Skeletal muscle satellite cell (primary cell): ENCODE measurements around the gene COMP.

ENCODE experiments used
- H3K27me3 ChIP-seq: 2 replicates; pipeline ENCODE4 v1.7.0; 2013; ENCODE audit warnings: low read length; ENCODE audit not compliant: control insufficient read depth, insufficient read depth
- H3K36me3 ChIP-seq: 2 replicates; pipeline ENCODE4 v1.7.0; 2013; ENCODE audit warnings: mild to moderate bottlenecking, control low read depth, low read length; ENCODE audit not compliant: insufficient read depth
- H3K4me1 ChIP-seq: 2 replicates; pipeline ENCODE4 v1.7.0; 2013; ENCODE audit warnings: low read length; ENCODE audit not compliant: control insufficient read depth, insufficient read depth
- H3K4me2 ChIP-seq: 2 replicates; pipeline ENCODE4 v1.7.0; 2013; ENCODE audit warnings: mild to moderate bottlenecking, low read length
- H3K4me3 ChIP-seq: 2 replicates; pipeline ENCODE4 v1.7.0; 2013; ENCODE audit warnings: low read length
- H3K9ac ChIP-seq: 2 replicates; pipeline ENCODE4 v1.7.0; 2013; ENCODE audit warnings: mild to moderate bottlenecking, low read depth, low read length, moderate library complexity
- H3K9me3 ChIP-seq: replicated peaks from 2 replicates; pipeline ENCODE4 v1.7.0; 2013; ENCODE audit warnings: mild to moderate bottlenecking, control low read depth, low read length

The COMP gene

DNA sequence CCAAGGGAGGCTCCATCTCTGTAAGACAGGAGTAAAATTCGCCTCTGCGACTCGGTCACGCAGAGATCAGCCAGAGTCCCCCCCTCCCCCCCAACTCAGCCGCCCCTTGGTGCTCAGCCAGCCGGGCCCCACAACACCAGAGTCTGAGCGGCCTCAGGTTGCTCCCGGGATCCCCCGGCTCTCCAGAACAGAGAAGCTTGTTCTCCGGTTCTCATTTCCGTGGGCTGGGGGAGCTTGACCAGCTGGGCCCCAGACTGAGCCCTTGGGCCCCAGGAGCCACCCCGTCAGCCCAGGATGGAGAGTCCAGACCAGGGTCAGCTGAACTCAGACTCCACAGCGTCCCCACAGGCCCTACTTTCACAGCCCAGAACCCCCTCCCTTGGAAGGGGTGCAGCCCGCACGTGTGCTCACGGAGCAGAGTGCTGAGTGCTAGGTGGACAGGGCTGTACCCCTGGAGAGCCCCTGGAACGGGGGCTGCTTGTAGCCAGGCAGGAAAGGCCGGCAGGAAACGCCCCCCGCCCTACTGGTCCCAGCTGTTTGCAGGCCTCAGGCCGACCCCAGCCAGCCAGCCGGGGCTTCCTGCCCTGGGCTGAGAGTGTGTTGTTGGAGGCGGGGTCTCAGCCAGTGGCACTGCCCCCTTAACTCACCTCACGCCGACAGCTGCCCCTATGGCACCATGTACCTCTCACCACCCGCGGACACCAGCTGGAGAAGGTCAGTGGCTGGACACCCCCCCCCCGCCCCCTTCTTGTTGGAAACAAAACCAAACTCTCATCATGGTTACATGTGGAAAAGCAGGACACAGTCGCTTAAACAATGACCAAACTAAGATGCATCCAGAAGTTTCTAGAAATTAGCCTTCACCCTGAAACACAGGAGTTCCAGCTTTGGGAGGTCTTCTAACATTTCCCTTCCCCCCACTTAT, 44.4 kb downstream of the COMP start:
- Histone ChIP-seq H3K4me1 (no peaks in the 10 kb centered on the region), H3K9ac (no peak overlapping the region), H3K9me3 (no peaks in the 10 kb centered on the region), H3K36me3 (peaks cover 9% of the 10 kb centered on the region), H3K4me3 (no peak overlapping the region), H3K4me2 (no peak overlapping the region), H3K27me3 (no peaks in the 10 kb centered on the region)

DNA sequence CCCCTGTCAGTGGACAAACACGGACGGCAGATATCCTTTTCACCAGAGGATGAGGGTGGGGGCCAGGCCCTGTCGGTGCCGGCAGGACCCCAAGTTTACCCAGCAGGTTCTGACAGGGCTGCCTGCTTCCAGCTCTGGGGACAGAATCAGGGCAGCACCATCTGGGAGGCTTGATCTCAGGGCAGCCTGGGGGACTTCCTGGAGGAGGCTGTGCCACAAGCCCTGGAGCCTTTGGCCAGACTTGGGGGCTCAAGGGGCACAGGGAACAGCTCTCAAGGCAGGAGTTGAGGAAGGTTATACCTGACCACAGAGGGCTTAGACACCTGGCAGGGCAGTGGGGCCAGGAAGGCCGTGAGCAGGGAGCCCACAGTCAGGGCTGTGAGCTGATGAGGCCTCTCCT, 45.2 kb downstream of the COMP start:
- Histone ChIP-seq H3K9ac (no peak overlapping the region), H3K36me3 (peaks cover 9% of the 10 kb centered on the region), H3K9me3 (no peaks in the 10 kb centered on the region), H3K4me1 (no peaks in the 10 kb centered on the region), H3K27me3 (no peaks in the 10 kb centered on the region), H3K4me3 (no peak overlapping the region), H3K4me2 (no peak overlapping the region)

DNA sequence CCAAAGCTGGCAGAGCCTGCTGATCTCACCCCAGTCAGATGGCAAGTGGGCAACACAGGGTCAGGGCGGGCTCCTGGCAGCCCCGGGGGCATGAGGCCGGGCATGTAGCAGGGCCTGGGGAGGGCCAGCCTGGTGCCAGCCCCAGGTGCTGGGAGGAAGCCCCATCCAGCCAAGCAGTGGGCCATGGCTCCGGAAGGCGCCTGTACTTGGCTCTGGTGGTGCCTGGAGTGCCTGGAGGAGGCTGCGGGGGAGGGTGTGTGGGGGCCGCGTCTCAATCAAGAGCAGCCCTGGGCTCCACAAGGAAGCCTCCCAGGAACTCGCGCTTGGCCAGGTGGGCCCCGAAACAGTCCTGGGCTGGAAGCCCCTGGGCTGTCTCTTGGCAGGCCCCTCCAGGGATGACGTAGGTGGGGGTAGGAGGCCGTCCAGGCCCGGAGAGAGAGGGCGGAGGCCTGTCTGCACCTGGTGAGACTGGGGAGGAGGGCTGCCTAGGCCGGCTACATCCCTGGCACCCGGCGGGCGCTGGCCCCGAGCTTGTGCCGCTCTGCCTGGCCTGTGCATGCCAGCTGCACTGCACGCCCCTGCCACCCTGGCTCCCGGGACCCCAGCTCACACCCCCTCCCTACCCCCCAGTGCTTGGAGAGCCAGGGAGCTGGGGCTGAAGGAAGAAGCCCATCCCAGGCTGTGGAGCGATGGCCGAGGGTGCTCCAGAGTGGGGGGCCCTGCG, 45.9 kb downstream of the COMP start:
- Histone ChIP-seq H3K9me3 (no peaks in the 10 kb centered on the region), H3K4me3 (no peak overlapping the region), H3K9ac (no peak overlapping the region), H3K4me1 (no peaks in the 10 kb centered on the region), H3K36me3 (peaks cover 4% of the 10 kb centered on the region), H3K27me3 (no peaks in the 10 kb centered on the region), H3K4me2 (no peak overlapping the region)

DNA sequence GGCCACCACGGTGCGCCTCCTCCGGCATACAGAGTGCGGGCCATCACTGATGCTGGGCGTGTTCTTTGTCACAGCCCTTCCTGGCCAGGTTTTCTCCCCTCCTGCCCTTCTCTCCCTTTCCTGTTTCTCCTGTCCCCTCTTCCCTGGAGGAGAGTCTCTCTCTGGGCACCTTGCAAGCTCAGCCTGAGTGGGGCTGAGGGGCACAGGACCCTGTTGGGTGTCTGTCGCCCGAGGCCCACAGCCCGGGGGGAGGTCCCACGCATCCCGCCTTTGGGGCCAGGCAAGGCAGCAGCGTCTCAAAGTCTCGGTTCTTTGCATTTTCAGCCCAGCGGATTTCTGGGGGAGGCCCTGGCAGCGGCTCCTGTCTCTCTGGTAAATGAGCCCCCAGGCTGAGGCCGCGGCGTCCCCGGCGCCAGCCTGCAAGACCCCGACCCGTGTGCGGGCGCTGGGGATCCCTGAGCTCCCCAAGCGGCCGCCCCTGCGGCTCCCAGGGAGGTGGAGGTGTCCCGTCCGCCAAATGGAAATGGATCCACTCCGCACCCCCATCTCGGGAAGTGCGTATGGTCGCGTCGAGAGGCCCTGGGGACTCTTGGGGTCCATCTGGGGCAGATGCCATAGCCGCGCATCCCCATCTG, 47.2 kb downstream of the COMP start:
- H3K4me2 ChIP-seq, result no peak overlapping the region
- H3K36me3 ChIP-seq, result peaks cover 4% of the 10 kb centered on the region
- no peaks in the 10 kb centered on the region for H3K9me3 ChIP-seq
- H3K9ac ChIP-seq, result no peak overlapping the region
- H3K27me3 ChIP-seq, result no peaks in the 10 kb centered on the region
- H3K4me1 ChIP-seq, result no peaks in the 10 kb centered on the region
- no peak overlapping the region for H3K4me3 ChIP-seq

DNA sequence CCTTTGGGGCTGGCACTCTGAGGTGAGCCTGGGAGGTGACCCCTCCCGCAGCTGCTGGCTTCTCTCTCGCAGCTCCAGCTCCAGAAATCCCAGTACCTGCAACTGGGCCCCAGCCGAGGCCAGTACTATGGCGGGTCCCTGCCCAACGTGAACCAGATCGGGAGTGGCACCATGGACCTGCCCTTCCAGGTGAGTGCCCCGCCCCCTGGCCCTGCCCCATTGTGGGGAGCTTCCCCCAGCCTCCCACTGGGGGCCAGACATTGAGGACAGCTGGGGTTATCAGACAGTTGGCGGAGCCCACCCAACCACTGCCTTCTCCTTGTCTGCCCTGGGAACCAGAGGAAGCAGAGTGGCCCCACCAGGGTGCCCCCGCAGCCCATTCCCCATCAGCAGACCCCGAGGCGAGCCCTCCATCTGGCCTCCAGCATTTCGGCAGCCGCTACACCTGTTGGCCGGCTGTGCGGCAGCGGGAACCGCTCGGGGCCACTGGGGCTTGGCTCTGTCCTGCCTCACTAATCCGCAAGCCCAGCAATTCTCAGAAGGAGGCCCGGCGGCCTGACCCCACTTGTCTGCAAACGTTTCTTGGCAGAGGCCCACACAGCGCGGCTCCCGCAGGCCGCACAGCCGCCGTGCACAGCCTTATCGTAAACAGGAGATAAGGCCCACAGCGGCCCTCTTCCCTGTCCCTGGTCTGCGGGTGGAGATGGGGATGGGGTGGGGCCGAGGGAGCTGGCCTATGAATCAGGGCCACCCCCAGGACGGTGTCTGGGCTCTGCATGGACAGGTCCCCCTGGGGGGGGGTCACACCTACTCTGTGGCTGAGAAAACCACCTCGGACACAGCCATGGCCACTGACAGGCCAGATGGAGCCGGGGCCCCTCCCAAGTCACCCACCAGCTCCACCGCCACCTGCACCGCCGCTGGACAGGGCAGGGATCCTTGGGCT, 48.0 kb downstream of the COMP start:
- no peak overlapping the region for H3K9ac ChIP-seq
- H3K4me1 ChIP-seq, result no peaks in the 10 kb centered on the region
- H3K27me3 ChIP-seq, result no peaks in the 10 kb centered on the region
- H3K4me3 ChIP-seq, result no peak overlapping the region
- peaks cover 4% of the 10 kb centered on the region for H3K36me3 ChIP-seq
- H3K9me3 ChIP-seq, result no peaks in the 10 kb centered on the region
- no peak overlapping the region for H3K4me2 ChIP-seq

DNA sequence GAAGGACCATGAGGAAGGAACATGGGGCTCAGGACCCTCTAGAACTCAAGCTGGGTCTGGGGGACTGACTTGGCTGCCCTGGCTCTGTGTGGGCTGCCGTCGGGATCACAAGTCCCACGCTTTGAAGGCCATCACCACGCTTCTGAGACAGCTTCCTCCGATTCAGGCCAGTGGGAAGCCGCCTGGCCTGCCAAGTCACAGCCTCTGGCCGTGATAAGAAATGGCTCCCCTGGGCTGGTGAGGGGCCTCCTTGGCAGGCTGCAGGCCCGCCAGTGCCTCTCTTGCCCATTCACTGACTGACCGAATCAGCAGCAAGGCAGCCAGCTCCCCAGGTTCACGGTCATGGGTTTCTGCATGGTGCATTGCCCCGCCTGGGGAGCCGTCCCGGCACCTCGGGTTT, 48.8 kb downstream of the COMP start:
- no peak overlapping the region for H3K9ac ChIP-seq
- H3K27me3 ChIP-seq, result no peaks in the 10 kb centered on the region
- H3K4me2 ChIP-seq, result no peak overlapping the region
- H3K4me1 ChIP-seq, result no peaks in the 10 kb centered on the region
- no peaks in the 10 kb centered on the region for H3K9me3 ChIP-seq
- peaks cover 4% of the 10 kb centered on the region for H3K36me3 ChIP-seq
- H3K4me3 ChIP-seq, result no peak overlapping the region

DNA sequence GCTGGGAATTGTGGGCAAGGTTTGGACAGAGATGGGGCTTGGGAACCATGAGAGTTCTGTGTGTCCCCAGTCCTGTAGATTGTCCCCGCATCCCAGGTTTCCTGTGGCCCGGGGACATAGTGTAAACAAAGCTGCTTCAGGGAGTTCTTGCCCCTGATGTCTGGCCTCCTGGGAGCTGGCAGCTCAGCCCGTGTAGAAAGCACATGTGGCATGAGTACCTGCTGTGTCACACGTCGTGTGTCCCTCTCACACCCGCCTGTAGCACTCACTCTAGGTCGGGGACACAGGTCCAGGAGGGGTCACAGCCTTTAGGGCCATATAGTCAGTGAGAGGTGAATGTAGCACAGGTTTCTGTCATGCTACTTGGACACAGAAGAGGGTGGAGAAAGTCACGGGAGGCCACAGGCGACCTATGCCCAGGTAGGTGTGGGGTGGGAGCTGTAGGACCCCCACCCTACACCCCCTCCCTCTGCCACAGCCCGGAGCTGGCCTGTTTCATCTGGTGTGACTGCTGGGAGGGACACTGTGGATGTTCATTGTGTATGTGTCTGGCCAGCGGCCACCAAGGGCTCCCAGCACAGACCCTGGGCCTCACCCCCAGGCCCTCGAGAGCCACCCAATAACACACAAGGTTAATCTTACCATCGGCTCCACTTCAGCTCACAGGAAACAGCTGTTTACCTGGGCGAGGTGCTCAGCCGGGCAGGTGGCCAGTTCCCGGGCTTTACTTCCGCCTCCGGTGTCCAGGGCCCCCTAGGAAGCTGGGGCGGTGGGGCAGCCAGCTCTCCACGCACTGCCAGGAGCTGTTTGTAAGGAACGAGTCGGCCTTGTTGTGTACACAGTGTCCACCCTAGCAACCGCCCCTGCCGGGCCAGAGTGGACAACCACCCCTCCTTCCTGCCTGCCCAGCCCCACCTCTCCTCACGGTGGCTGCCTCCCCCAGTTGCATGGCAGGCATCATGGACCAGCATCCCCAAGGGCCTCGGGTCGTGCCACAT, 49.7 kb downstream of the COMP start:
- Histone ChIP-seq H3K27me3 (no peaks in the 10 kb centered on the region), H3K4me2 (no peak overlapping the region), H3K9me3 (no peaks in the 10 kb centered on the region), H3K9ac (no peak overlapping the region), H3K4me1 (no peaks in the 10 kb centered on the region), H3K36me3 (peaks cover 4% of the 10 kb centered on the region), H3K4me3 (no peak overlapping the region)

DNA sequence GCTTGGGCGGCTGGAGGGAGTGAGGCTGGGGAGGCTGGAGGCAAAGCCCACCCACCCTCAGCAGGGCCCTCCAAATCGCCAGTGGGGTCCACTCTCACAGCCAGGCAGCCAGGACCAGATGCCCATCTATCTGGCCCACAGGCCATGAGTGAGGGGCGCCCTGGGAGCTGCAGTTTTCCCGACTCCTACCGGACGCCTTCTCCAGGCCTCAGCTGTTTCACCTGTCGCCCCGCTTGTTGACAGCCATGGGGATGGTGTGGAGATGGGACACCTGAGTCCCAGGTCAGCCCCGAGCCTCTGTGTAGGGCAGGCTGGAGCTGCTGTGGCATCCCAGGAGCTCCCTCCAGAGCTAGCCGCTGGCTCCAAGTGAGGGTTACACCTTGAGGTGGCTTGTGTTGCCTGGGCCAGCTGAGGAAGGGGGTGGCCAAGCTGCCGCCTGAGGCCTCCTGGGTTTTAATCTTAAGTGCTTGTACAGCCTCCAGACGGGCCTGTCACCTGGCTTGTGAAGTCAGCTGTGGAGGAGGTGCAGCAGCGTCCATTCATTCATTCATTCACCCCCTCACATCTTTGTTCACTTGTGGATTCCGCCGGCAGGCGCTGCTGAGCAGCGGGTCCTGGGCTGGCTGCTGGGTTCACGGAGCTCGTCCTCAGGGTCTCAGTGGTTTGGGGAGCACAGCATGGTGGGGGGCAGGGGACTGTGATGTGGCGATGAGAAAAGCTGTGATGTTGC, 52.0 kb downstream of the COMP start:
- no peak overlapping the region for H3K9ac ChIP-seq
- peaks cover under 1% of the 10 kb centered on the region for H3K36me3 ChIP-seq

DNA sequence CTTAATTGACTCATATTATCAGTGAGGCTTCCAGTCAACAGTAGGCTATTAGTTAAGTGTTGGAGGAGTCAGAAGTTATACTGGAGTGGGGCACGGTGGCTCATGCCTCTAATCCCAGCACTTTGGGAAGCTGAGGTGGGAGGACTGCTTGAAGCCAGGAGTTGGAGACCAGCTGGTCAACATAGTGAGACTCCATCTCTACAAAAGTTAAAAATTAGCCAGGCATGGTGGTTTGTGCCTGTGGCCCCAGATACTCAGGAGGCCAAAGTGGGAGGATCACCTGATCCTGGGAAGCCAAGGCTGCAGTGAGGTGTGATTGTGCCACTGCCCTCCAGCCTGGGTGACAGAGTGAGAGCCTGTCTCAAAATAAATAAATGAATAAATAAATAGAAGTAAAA, 53.2 kb downstream of the COMP start:
- Histone ChIP-seq H3K9me3 (no peaks in the 10 kb centered on the region), H3K9ac (no peak overlapping the region), H3K27me3 (no peaks in the 10 kb centered on the region), H3K4me1 (no peaks in the 10 kb centered on the region), H3K36me3 (no peaks in the 10 kb centered on the region), H3K4me3 (no peak overlapping the region), H3K4me2 (no peak overlapping the region)

More for the DNA sequence above, 52.0 kb downstream of the COMP start:
- Histone ChIP-seq H3K4me2 (no peak overlapping the region), H3K4me1 (no peaks in the 10 kb centered on the region), H3K27me3 (no peaks in the 10 kb centered on the region), H3K9me3 (no peaks in the 10 kb centered on the region), H3K4me3 (no peak overlapping the region)
